Measurements from ENCODE around the gene SNED1.

Gene SNED1

DNA sequence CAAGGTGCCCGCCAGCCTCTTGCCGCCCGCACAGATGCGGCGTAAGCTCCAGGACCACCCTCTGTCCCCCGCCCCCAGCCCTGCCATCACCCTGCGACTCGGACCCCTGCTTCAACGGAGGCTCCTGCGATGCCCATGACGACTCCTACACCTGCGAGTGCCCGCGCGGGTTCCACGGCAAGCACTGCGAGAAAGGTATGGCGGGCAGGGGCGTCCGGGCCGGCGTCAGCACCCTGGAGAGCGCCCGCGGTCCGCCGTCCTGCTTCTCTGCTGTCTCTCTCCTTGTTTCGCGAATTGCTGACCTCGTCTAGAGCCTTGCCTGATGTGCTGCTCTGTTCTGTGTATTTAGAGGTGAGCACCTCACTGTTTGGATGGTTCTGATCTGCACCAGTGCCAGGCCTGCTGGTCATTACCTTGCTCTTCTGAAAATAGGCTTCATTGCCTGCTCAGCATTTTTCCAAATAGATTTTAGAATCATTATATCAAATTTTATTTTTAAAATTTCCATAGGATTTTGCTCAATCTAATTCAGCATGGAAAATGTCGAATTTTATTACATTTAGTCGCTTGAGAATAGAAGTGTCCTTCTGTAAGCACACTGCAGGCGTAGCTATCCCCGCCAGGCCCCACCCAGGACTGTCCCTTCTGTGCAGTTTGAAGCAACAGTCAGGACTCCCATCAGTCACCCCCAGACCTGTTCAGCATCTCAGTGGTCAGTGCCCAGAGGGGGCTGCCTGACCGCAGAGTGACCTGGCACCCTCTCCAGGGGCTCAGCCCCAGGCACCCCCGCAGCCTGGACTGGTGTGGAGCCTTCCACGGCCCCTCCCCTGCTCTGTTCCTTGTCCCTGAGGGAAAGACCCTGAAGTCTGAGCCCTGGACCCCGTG is 51.6 kb downstream of the SNED1 start:
- no peak for DNase-seq

DNA sequence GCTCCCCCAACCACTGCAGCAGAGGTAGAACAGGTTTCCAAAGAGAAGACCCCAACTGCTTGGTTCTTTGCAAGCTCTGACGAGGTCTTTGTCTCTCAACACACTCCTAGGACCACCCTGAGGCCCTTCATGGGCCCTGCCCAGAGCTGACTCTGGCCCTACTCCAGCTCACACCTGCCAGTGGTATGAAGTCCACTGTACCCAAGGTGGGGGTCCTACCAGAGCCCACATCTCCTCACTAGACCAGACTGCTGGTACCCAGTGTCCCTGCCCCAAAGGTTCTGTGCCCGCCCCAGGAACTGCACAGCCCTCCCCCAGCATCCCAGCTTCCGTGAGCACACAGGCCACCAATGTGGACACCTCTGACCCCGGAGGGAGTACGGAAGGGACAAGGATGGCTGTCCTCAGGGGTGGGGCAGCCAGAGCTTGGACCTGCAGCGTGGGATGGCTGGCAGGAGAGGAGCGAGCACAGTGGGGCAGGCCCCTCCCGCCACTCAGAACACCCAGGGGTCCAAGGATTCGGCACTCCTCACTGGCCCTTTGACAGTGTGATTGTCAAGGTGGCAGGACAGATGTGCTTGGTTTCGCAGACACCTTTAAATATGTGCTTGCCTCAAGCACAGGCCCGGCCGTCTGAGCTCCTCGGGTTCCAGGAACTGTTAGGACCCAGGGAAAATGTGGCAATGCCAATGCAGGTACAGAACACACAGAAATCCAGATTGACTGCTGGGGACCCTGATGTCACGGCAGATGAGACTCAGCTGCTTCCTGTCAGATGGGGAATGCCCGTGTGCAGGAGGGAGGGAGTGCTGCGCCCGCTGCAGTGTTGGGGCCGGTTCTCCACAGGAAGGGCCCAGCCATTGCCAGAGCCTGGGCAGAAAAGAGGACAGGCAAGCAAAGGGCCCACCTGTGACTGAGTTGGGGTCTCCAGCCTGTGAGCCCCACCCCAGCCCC is 52.5 kb downstream of the SNED1 start:
- no peak for DNase-seq

DNA sequence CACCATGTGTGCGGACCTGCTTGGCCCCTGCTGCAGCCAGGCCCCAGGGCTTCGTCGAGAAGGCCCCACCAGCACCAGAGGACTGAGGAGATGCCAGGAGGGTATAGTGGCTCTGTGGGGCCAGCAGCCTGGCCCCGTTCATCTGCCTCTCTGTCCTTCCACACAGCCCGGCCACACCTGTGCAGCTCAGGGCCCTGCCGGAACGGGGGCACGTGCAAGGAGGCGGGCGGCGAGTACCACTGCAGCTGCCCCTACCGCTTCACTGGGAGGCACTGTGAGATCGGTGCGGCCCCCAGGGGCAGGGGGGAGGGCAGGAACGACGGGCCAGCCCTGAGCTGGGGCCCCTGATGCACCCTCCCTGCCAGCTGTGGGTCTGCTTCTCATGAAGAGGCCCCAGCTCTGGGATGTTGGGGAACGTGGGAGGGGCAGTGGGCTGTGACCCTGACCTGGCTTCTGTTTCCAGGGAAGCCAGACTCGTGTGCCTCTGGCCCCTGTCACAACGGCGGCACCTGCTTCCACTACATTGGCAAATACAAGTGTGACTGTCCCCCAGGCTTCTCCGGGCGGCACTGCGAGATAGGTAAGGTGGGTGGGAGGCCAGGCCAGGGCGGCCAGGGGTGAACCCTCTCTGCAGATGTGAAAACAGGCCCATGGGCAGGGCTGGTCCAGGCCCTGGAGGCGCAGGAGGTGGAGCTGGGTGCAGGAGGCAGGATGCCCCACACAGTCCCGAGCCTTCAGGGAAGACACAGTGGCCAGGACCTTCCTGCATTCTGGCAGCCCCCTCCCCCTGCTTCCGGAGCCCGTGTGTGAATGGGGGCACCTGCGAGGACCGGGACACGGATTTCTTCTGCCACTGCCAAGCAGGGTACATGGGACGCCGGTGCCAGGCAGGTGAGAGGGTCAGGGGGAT is 53.4 kb downstream of the SNED1 start:
- no peak for DNase-seq

DNA sequence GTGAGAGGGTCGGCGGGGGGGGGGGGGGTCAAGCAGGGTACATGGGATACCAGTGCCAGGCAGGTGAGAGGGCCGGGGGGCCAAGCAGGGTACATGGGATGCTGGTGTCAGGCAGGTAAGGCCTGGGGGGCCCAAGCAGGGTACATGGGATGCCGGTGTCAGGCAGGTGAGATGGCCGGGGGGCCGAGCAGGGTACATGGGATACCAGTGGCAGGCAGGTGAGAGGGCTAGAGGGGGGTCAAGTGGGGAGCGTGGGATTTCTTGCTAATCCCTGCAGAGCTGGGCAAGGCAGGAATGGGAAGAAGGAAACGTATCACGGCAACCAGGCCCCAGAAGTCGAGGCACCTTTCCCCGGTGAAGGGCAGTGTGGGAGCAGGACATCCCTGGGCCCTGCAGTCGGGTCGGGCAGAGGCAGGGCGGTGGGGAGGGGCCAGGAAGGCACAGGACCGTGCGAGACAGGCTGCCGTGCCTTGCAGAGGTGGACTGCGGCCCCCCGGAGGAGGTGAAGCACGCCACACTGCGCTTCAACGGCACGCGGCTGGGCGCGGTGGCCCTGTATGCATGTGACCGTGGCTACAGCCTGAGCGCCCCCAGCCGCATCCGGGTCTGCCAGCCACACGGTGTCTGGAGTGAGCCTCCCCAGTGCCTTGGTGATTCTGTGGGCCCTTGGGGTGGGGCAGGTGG is 54.4 kb downstream of the SNED1 start:
- DNase-seq, result no peak

DNA sequence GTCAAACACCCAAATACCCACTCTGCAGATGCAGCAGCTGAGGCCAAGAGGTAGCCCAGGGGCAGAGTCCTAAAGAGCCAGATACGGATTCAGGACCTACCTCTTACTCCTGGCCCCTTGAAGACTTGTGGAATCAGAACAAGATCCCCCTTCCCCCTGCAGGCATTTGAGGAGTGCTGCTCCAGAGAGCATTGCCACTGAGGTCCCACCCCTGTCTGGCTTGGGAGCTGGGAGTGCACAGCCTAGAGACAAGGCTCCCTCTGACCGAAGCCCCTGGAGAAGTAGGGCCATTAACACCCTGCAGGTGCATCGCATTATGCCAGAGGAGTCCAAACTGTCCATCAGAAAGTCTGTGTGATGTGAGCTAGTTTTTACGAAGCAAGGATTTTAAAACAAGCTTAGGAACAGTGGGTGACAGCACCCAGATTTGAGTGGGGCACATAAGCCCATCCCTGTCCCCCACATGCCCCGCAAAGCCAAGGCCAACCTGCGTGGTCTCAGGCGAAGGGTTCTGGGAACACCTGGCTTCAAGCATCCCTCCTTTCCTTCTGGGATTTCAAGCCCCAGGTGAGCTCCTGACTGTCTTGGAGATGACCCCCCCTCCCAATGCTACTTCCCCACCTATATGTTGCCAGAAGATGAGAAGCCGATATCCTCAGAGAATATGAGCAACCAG is 55.3 kb downstream of the SNED1 start:
- no peak for DNase-seq

DNA sequence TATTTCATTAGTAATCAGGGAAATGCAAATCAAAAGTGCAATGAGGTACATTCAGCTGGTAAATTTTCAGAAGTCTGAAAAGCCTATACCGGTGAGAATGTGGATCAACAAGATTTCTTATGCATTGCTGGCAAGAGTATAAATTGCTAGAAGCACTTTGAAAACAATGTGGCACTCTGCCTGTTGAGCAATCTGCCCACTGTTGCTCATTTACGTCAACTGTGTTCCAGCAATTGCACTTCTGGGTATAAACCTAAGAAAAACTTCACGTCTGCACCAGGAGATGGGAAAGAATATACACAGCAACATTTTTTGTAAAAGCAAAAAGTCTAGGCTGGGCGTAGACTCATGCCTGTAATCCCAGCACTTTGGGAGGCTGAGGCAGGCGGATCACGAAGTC is 62.9 kb downstream of the SNED1 start:
- DNase-seq, result no peak

DNA sequence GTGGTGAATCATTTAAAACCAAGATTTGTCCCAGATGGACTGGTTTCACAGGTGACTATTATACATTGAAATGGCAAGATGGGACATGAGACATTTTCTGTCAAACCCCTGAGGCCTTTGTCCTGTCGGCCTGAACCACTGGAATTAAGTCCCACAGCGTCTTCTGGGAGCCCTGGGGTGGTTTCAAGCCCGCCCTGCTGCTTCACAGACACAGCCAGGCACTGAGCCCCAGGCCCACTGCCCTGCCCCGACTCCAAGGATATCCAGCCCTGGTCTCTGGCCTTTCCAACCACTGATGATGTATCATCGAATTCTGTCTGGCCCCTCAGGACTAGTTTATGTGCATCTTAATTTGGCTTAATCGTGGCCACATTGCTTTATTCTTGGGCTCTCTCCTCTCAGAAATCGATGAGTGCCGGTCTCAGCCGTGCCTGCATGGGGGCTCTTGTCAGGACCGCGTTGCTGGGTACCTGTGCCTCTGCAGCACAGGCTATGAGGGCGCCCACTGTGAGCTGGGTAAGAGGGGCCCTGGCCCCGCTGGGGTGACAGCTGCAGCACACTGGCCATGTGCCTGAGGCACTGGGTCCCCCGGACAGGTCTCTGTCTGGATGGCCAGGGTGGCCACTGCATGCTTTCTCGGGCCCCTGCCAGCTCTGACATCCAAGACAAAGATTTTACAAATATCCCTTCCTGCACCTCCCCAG is 64.1 kb downstream of the SNED1 start:
- peak; percentile 5 for DNase-seq

DNA sequence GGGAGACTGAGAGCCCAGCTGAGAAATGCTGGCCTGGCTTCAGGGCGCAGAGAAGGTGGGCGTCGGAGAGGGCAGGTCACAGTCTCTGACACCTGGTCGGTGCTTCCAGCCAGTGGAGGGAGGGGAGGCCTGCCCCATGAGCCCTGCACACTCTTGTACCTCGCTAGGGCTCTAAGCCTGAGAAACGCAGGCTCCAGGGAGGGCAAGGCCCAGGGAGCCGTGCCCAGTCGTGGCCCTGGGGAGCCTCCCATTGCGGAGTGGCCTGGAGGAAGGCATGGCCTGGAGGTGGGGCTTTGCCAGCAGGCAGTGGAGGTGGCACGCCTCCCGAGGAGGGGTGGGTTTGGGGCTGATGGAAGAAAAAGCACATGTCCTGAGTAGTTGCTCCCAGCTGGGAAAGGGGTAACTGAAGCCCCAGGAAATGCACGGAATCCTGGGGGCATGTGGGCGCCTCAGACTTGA is 64.7 kb downstream of the SNED1 start:
- no peak for DNase-seq

DNA sequence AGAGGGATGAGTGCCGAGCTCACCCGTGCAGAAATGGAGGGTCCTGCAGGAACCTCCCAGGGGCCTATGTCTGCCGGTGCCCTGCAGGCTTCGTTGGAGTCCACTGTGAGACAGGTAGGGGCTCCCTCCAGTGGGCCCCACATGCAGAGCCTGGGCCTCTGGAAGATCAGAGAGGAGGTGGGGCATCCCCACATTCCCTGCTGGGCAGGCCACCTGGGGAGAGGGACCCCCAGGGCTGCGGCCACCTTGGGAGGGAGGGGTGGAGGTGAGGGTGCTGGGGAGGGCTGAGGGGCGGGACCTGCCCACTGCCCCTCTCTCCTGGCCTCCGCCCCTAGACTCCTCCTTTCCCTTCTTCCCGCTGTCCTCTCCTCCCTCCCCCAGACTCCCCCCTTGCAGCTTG is 65.2 kb downstream of the SNED1 start:
- DNase-seq, result no peak

DNA sequence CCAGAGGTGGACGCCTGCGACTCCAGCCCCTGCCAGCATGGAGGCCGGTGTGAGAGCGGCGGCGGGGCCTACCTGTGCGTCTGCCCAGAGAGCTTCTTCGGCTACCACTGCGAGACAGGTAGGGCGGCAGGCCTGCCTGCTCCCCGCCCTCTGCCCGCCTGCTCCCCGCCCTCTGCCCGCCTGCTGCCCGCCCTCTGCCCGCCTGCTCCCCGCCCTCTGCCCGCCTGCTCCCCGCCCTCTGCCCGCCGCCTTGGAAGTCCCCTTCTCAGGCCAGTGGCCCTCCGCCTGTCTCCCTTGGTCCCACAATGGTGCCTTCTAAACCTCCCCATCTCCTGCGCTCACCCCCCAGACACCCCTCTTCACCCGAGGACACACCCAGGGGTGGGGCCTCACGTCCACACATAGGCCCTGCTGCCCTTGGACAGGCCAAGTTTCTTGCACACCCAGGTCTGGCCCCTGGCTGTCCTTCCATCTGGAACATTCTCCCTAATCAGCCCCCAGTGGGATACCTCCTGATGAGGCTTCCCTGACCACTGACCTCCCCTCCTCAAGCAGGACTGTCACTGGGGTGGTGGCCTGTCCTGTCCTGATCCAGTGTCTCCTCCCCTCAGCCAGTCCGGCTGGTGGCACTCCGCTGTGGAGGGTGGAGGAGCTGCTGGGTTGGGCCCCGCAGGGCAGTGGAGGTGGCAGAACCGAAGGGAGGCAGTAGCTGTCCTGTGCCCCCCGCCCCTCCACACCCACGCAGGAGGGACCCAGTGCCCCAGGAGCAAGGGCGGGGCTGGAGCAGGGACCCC is 65.8 kb downstream of the SNED1 start:
- DNase-seq, result peak; percentile 58

DNA sequence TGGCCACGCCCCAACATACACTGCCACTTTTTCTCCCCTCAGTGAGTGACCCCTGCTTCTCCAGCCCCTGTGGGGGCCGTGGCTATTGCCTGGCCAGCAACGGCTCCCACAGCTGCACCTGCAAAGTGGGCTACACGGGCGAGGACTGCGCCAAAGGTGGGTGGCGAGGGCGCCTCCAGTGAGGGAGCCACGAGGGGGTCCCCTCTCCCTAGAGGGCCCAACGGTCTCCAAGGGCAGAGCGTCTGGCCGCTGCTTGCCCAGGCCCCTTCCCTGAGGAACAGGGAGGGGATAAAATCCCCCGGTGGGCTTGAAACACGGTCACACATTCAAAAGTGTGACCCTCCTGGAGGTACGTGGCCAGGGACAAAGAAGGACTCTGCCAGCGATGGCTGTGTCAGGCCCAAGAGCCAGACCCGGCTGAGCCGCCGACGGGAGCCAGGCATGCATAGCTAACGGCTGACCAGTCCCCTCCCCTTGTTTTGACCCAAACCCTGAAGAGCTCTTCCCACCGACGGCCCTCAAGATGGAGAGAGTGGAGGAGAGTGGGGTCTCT is 66.5 kb downstream of the SNED1 start:
- no peak for DNase-seq

DNA sequence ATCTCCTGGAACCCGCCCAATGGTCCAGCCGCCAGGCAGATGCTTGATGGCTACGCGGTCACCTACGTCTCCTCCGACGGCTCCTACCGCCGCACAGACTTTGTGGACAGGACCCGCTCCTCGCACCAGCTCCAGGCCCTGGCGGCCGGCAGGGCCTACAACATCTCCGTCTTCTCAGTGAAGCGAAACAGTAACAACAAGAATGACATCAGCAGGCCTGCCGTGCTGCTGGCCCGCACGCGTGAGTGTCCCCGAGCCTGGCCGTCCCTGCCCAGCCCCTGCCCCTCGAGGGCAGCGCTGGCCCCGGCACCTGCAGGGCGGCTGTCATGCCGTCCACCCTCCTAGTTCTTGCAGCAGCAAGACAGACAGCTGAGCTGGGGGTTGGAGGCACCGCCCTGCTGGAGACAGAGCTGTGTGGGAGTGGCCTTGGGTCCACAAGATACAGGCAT is 67.0 kb downstream of the SNED1 start:
- no peak for DNase-seq

DNA sequence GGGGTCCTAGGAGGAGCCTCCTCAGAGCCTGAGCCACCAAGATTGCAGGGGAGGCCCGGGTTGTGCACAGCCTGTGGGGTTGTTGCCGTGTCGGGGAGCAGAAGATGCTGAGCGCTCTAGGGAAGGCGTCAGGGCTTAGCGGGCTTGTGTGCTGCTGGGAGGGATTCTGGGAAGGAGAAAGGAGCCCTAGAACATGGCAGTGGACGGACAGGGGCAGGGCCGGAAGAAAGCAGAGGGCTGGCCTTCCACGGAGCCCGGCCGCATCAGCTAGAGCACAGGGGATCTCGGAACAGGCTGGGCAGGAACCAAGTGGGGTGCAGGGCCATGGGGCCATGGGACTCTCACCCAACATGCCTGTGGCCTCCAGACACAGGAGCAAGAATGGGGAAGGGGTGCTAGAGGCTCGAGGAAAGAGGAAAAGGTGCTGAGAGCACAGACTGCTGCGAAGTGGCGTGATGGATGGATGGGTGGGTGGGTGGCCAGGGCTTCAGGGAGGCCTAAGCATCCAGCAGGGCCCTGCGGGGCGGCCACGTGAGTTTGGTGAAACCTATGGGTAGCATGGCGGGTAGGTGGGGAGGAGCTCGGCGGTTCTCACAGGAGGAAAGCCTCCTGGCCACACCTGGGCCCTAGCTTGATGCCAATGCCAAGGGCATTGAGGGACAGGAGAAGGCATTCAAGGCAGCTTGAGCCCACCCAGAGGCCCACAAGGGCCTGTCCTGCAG is 67.9 kb downstream of the SNED1 start:
- DNase-seq, result no peak

DNA sequence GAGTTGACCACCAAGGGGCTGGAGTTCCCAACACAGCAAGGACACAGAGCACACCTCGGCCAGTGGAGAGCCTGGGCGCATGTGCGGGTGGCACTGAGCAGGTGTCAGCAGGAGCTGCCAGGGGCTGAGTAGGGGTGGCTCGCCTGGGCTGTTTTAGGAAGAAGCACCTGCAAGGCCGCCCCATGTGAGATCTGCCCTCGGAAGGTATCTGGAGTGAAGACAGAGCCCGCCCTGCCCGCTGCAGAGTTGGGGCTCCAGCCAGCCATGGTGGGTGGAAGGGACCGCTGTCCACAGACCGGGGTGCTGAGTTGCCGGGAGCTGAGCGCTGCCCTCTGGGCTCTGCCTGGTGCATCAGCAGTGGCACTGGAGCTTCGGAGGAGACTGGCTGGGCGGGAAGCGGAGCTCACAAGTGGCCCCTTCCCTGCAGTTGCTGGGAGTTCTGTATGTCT is 68.5 kb downstream of the SNED1 start:
- DNase-seq, result no peak

DNA sequence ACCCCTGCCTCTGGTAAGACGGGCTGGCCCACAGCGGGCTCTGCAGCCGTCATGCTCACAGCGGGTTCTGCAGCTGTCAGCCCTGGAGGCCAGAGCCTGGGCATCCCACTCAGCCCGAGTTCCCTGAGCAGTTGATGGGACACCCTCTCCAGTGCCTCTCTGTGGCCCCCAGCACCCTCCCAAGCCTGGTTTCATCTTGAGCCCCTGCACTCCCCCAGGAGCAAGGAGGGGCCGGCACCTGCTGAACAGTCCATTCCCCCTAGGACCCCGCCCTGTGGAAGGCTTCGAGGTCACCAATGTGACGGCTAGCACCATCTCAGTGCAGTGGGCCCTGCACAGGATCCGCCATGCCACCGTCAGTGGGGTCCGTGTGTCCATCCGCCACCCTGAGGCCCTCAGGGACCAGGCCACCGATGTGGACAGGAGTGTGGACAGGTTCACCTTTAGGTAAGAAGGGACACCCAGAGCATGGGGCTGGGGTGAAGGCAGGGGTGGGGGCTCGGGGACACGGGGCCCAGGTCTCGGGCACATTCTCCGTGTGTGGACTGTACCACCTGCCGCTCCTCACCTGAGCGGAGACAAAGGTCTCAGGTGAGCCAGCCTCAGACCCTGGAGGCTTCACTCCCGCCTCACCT is 69.2 kb downstream of the SNED1 start:
- no peak for DNase-seq

DNA sequence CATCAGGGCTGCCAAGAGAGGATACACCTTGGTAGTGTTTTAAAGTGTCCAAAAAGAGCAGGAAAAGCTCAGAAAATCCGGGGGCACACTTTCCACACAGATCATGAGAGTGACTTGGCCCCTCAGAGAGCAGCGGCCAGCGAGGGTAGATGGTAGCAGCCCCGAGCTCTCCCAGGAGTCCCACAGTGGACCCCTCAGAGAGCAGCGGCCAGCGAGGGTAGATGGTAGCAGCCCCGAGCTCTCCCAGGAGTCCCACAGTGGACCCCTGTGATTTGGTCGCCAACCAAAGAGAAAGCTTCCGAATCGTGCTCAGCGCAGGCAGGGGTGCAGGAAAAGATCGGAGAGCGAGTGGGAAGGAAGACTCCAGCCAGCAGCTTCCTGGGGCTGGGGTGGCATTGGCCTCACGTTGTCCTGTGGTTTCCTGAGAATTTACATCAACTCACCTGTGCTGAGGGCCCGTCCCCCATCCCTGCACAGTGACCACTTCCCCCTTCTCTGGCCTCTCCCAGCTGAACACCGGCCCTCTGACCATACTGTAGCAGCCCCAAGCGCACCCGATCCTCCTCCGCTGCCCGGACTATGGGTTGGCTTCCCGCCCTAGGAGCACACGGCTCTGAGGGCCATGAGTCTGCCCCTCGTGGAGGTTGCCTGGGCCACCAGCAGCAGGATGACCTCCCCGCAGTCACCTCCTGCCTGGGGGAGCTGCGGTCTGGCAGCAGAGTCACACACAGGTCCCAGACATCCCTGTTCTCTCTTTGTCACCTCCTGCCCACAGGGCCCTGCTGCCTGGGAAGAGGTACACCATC is 69.9 kb downstream of the SNED1 start:
- DNase-seq, result no peak
